ENCODE measurements around the gene CUEDC2.

- no peak for TF ChIP-seq FOXM1 (IDR thresholded peaks at IDR 0.05; ENCODE audit: borderline replicate concordance)
- no peak for TF ChIP-seq BHLHE40 (IDR thresholded peaks at IDR 0.05; ENCODE audit: borderline replicate concordance)
- TF ChIP-seq SUZ12 (IDR thresholded peaks at IDR 0.05), result no peak
- TF ChIP-seq ELF4 (IDR thresholded peaks at IDR 0.05), result no peak
- no peak for TF ChIP-seq SP1 (IDR thresholded peaks at IDR 0.05)
- TF ChIP-seq TARDBP (IDR thresholded peaks at IDR 0.05), result no peak
- no peak for TF ChIP-seq NFRKB (IDR thresholded peaks at IDR 0.05)
- no peak for TF ChIP-seq ZNF384 (IDR thresholded peaks at IDR 0.05)
- no peak for TF ChIP-seq FOXA1 (IDR thresholded peaks at IDR 0.05)
- no peak for TF ChIP-seq HDGF (IDR thresholded peaks at IDR 0.05; ENCODE audit: borderline replicate concordance)
These were observed 5.1 kb upstream of the CUEDC2 start for GRCh38 chr10:102437515-102437914.
